Measurements from ENCODE around the gene GTSE1. TPM values are rescaled to one million over a fixed set of nuclear protein-coding genes. Genes with fewer than 3 reads are reported as not detected.
A peak's percentile ranks its signal among the peaks of the same experiment; 100 is the strongest.

Gene GTSE1
- polyA plus RNA-seq, 10 donors = 6.5 to 15.4 (median 9.0) TPM

DNA sequence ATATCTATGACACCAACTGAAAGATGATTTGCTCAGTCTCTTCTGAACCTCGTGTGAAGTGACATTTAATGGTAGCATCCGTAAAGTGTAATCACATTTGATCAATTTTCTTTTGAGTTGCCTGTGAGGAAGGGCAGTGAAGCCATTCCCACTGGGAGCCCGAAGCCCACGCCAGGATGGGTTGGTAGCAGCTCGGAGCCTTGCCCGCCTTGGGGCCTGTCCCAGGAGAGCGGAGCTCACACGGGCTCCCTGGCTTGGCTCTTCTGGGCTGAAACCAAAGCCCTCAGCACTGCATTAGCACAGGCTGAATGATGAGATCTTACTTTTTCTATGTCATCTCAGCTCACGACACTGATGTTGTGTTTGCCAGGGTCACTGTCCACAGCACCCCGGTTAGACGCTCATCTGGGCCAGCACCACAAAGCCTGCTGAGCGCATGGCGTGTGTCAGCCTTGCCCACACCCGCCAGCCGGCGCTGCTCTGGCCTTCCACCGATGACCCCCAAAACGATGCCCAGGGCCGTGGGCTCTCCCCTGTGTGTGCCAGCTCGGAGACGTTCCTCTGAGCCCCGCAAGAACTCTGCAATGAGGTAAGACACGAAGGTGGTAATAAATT is 29.5 kb downstream of the GTSE1 start:
- no peak for DNase-seq

DNA sequence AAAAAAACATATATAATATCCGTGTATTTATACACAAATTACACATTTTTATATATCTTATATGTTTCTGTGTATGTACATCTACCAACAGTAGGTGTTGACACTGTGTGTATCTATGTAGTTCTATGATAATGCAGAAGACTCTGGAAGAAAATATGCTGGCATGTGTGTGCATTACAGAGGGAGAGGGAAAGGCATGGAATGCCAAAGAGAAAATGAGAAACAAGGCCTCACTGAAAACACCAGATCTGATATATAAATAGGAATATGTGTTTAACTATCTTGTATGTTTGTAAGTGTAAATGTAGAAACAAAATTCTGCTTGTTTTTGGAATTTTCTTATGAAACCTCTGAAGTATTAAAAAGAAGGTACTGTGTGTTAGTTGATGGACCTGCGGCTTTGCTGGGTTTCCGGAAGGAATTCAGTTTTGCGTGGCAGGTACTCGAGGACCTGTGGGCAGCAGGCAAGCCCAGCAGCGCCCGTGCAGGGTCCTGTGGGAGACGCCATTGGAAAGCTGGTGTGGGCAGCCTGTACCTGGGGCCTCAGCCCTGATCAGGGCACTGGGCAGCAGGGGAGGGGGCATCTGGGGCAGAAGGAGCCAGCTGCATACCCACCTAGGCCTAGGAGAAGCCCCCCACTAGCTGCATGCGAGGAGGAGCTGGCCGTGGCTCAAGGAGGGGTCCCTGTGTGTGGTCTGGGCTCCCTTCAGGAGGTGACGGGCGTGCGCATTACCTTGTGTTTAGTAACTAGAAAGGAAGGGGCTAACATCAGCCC is 31.2 kb downstream of the GTSE1 start:
- DNase-seq = no peak

DNA sequence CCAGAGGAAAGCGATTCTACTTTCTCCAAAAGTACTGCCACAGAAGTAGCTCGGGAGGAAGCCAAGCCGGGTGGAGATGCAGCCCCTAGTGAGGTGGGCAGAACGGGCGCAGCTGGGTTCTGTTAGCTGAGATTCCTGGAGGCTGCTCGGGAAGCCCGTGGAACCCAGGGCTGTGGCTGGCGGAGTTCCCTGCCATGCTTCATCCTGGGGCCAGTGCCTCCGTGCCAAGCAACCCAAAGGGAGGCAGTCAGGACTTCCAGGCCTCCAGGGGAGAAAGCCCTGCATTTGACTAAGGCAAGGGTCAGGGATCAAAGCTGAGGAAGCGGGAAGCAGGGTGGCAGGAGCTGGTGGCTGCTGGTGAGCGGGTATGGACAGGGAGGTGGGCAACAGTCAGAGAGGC is 32.1 kb downstream of the GTSE1 start:
- DNase-seq = no peak

DNA sequence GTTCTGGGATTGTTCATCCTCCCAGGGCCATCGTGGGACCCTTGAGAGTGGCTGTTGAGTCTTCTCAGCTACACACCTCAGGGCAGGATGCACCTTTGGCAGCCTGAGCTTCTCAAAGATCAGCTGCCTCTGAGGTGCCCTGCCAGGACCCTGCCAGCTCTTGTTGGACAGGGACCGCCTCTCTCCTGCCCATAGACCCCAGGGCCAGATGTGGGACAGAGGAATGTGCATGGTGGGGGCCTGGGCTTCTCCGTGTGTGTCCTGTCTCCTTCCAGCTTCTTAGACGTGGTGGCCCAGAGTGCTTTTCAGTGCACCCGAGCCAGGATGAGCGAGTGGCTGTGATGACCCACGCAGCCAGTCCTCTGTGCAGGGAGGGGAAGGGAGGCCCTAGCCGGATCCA is 32.9 kb downstream of the GTSE1 start:
- DNase-seq = no peak

DNA sequence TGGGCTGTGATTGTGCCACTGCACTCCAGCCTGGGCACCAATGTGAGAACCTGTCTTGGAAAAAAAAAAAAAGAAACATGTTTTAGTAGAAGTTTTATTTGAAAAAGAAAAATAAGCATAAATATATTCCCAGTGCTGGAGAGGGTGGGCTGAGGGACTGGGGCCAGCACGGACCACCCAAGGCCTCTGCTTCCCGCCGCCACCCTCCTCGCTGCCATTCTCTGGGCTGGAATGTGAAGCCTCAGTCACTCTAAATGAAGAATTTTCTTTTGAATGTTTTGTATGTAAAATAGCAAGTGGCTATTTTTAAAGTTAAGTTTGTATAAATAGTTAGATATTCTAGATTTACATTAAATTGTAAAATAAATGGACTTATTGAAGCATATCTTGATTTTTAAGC is 33.8 kb downstream of the GTSE1 start:
- no peak for DNase-seq

DNA sequence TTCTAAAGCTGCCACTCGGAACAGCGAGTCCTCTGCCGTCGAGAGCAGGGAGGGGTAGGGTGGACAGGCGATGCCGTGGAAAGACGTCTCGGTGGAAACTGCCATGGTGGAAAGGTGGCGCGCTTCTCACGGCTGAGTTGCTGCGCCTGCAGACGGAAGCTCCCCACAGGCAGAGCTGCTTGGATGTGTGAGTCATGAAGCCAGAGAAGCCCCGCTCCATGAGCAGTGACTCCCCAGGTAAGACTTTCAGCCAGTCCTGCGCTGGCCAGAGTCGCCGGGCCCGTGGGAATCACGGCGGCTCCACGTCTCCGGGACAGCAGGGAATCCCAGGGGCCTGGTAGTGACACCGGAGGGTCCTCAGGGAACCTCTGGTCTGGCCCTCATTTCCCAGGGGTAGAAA is 34.8 kb downstream of the GTSE1 start:
- no peak for DNase-seq

DNA sequence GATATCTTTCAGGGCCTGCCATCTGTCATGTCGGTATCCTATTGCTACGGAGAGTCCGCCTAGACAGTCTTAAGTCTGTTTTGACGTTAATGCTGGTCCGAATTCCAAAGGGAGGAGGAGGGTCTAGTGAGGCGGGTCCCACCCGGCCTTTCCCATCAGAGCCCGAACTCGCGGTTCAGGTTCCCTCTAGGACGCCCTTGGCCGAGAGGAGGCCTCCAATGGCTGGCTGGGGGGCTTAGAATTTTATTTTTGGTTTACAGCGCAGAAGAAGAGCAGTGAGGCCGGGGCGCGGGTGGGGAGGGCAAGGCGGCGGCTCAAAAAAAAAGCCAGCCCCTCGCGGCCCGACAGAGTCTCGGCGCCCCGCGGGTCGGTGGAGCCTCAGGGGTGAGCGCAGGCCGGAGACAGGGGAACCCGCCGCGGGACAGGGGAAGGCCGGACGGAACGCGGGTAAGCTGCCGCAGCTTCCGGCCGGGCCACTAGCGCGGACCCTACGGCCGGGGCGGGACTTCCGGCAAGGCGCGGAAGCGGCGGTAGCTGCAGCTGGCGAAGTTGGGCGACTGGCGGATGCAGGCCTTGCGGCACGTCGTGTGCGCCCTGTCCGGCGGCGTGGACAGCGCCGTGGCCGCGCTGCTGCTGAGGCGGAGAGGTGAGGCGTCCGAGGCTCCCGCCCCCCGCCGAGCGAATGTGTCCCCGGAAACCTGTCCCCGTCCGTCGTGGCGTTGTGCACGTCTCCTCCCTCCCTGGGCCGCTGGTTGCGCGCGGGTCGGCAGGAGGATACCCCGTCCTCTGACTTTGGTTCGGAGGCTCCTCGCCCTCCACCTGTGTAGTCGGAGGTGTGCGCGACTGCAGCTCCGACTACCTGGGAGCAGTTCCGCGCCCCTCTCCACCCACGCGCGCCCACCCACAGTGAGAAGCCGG is 38.8 kb downstream of the GTSE1 start, which contains the start of gene TRMU:
Gene TRMU, plus strand, starts transcription at position 514 of the 918 bp plus-strand sequence. Its CDS starts 51 bp downstream, at position 565.
- peak; percentile 84 to 95 (median 89) for DNase-seq

DNA sequence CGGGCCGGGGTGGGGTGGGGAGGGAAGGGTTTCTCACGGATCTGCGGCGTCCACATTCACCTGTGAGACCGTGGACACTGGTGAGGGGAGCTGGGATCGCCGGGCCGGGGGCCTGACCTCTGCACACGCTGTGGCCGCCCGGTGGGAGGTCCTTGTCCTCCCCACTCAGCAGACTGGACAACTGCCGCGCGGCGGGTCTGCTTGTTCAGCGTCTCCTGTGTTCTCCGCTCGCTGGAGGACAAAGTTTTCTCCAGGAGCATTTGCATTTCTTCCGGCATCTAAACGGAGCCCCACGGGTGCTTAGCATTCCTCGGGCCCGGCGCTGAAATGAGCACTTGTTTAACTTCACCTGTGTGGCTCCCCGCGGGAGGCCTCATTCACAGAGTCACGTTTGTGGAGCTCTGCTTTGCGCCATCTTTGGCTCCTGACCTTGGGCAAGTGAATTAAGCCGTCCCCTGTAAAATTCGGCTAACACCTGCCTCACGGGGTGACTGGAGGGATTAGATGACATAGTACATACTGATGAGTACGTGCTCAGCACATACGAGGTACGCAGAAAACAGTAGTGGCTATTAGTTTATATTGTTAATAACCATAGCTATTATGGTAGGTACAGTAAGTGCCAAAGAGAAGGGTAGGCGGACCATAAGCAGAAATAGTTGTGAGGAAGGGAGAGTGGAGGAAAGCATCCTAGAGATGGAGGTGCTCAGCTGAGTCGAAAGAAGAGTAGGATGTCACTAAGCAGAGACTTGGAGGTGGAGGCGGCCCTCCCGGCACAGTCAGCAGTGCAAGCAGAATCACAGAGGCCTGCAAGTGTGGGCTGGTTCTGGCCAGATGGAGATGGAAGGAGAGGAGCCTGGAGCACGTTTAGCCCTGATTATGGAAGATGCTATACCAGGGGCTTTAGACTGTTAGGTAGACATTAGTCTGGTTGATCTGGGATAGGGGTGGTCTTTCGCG is 39.7 kb downstream of the GTSE1 start:
- peak in 1 of 3 donors; percentile 39 for DNase-seq

DNA sequence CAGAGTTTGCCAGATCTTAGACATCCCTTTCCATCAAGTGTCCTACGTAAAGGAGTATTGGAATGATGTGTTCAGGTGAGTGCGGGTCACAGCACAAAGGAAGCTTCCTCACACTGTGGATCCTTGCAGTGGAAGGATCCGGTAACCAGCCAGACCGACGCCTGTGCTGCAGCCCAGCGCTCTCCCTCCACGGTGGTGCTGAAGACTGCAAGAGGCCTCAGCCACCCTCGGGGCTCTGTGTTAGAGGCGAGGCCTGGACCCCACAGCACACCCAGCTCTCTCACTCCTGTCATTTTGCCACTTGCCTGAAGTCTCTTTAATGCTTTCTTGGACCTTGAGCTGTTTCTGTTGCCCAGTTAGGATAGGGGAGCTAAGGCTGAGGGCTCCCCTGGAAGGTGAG is 41.2 kb downstream of the GTSE1 start:
- DNase-seq = no peak

DNA sequence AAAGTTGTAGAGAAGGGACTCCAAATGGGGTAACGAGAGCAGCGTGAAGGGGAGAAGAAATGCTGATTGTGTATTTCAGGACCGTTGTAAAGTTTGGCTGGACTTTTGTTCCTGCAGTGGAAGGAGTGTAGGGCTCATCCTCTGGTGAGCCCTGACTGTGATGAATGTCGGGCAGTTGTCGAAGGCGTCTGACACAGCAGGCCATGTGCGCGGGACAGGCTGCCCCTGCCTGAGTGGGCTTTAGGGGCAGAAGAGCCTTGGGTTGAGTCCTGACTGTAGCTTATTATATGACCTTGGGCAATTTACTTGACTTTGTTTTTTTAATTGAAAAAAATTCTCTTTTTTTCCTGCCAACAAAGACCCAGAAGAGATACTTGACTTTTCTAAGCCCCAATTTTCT is 42.0 kb downstream of the GTSE1 start:
- DNase-seq = no peak

DNA sequence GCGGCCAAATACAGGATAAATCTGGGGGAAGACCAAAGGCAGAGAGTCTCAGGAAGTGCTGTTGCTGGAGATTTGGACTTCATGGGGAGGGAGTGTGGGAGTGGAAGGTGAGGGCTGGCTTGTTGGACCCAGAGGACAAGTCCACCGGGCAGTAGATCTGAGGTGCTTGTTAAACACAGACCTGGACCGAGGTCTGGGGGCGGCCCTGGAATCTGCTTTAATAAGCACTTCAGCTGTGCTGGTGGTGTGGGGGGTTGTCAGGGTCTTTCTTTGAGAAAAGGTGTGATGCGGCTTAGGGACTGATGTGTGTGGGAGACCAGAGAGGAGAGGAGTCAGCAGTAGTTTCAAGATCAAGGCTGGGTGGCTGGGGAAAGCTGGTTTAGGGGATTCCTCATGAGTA is 43.3 kb downstream of the GTSE1 start:
- no peak for DNase-seq

DNA sequence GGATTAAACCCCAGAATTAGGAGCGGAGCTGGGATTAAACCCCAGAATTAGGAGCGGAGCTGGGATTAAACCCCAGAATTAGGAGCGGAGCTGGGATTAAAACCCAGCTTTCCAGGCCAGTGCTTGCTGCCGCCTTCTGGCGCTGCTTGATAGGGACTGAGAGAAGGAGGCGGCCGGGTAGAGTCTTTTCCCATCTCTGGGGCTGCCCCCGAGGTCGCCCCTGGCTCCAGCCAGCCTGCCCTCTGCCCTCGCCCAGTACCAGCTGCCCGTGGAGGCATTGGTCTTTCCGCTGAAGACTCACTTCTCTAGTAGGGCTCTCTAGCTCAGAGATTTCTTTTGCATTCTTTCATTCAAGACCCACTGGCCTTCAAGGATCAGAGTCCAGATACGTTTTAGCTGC is 44.0 kb downstream of the GTSE1 start:
- no peak for DNase-seq

DNA sequence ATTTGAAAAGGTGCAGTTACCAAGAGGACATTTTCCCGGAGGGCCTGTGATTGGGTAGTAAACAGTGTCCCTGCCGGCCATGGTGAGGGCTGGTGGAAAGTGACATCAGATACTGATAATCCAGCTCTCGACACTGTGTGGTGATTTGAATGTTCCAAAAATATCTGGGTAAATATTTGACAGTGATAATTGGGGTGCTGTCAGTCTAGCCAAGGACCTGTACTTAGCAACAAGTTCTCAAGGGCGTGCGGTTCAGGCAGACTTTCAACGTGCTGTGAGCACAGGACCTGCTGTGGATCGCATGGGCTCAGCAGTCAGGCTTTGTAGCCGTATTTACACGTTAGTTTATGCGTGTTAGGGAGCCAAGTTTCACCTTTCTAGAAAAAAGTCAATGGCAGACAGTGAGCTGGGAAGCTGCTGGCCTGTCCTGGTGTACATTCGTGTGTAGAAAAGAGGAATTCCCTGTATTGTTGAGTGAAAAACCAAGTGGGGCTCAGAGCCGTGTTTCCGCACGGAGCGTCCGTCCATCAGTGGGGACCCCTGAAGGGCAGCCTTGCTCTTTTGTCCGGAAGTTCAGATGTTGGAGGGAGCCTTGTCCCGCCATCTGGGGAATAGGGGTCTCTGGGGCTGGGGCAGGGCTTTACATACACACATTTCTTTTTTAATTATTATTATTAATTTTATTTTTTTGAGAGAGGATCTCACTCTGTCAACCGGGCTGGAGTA is 50.2 kb downstream of the GTSE1 start:
- no peak for DNase-seq

DNA sequence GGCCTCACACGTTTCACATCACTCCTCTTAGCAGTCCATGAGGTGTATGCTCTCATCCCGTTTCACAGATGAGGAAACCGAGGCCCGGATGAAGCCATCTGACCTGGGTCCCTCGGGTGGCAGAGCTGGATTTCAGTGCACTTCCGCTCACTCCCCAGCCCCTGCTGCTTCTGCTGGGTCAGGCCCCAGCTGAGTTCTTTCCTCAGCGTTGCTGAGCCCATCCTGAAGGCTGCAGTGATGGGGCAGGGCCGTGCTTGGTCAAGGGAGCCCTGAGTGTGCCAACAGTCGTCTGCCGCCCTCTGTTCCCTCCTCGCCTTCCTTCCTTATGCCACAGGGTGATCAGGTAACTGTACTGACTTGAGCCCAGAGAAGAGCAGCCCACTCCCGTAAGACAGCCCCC is 51.0 kb downstream of the GTSE1 start:
- DNase-seq = no peak

DNA sequence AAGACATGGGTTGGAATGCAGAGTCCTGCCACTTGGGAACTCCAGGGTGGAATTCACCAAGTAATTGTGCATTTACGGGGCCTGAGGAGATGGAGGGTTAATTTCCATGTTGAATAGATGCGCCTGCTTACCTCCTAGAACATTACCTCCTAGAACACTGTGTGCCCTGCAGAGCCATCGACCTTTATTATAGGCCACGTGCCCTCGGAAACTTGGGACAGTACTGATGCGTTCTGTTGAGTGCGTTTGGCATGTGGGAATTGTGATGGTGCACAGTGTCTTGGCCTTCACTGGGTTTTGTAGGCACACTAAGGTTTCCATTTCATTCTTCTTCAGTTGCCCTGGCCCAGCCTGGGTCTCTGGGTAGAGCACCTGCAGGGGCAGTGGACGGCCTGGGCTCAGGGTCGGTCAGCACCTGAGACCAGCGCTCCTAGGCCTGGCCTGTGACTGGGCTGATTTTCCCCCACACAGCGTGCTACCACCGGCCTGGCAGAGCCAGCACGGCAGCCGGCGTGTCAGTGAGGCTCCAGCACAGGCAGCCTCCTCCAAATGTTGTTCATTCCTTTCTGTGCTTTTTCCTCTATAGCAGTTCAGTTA is 51.5 kb downstream of the GTSE1 start:
- no peak for DNase-seq

DNA sequence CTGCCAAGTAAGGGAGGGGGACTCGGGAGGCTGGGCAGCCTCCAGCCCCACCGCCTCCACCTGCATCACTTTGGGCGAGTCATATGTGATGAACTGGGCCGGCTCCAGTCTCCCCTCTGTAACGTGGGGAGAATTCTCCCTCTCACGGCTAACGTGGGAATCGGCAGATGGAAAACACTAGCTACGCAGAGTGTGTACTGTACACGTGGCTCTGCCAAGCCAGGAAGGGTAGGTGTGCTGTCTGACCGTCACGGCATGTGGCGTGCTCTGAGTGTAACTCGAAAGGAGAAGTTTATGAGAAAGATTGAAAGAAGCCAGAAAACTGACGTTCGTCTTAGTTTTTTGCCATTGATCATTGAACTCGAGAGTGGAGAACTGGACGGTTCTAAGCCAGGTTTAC is 52.6 kb downstream of the GTSE1 start:
- no peak for DNase-seq

DNA sequence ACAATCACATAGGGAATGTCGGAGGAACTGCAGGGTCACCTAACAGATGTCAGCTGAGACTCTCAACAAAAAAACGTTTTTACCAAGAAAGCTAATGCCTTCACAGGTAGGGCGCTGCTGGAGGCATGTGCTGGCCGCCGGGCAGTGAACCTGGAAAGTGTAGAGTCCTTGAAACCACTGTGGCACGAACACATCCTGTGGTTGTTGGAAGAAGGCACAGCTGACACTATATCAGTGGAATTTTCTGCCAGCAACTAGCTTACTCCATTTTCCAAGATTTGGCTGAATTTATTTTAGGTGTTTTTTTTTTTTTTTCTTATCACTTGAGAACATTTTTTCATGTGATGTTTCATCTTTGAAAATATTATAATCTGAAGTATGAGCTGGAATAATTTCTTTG is 53.0 kb downstream of the GTSE1 start:
- no peak for DNase-seq

DNA sequence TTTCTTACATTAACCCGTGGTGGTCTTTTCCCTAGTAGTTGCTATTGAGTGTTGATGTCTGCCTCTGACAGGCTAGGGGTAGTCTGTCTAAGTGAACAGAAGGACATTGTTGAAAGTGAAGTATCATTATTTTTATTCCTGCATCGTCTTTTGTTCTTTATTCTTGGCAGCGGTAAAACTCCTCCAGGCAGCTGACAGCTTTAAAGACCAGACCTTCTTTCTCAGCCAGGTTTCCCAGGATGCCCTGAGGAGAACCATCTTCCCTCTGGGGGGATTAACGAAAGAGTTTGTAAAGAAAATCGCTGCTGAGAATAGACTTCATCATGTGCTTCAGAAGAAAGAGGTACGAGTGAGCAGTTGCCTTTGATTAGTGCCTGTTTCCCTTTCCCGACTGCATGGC is 53.5 kb downstream of the GTSE1 start:
- DNase-seq = no peak

DNA sequence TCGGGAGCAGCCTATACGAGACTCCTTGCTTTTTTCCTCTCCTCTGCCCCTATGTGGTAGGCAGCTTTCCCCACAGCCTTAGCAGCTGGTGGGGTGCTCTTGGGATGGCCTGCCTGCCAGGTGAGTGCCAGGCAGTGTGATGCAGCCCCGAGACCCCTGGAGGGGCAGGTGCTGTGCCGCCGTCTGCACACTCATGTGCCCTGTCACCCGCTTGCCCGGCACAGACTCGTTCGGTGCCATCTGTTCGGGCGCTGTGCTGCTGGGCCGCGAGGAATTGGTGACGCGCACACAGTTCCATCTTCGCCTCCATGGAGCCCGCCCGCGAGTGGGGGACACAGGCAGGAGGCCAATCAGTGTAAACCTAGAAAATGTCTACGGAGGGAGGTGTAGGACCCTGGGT is 54.0 kb downstream of the GTSE1 start:
- DNase-seq = no peak

DNA sequence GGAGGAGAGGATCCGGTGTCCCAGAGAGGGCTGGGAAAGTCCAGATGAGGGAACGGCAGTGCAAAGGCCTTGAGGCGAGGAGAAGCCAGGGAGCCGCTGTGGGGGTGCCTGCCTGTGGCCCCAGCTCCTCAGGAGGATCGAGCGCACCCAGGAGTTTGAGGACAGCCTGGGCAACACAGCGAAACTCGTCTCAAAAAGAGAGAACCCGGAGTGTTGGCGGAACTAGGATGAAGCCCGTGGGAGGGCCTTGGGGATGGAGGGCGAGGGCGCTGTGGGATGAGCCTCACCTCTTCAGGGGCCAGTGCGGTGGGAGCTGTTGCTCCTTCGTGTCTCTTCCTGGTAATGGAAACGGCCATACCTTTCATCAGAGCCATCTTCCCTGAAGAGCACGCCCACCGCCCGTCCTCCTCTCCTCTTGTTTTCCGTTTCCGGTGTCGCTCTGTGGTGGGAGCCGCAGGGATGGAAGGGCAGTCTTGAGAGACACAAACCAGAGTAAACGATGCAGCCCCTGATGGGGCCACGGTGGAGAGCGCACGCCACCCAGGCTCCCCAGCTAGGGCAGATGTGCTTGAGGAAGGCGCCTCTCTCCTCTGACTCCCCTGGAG is 54.6 kb downstream of the GTSE1 start:
- no peak for DNase-seq
